GM12865 (cell line): ENCODE results near the gene CIITA.

ENCODE experiments used
- DNase-seq: peaks from one replicate; pipeline ENCODE4 v3.0.0; 2010; ENCODE audit warnings: low read depth
- H3K4me3 ChIP-seq: 2 replicates; pipeline ENCODE4 v1.5.1; 2011; ENCODE audit warnings: mild to moderate bottlenecking, low read depth, low read length, control low read depth
- CTCF ChIP-seq: IDR thresholded peaks from 2 replicates; pipeline ENCODE4 v1.5.1; 2011; ENCODE audit warnings: low read length, control low read depth, low read depth, inconsistent platforms; ENCODE audit not compliant: insufficient read depth; ENCODE audit errors: missing control alignments

Gene CIITA

GRCh38 chr16:10865991-10866966 is 10.7 kb upstream of the CIITA start:
- H3K4me3 ChIP-seq, result no peak overlapping the region
- DNase-seq, result no peak
- no peak for TF ChIP-seq CTCF

- H3K4me3 ChIP-seq, result no peak overlapping the region
- TF ChIP-seq CTCF, result no peak
- peak; percentile 20 for DNase-seq
These were observed 9.8 kb upstream of the CIITA start for GRCh38 chr16:10867199-10867598.

- no peak for DNase-seq
- TF ChIP-seq CTCF, result no peak
- no peak overlapping the region for H3K4me3 ChIP-seq
These were observed 8.9 kb upstream of the CIITA start for GRCh38 chr16:10868104-10868595.

GRCh38 chr16:10868596-10869469 is 8.2 kb upstream of the CIITA start:
- peak; percentile 79 for DNase-seq
- H3K4me3 ChIP-seq, result peak overlapping the region; percentile 16
- TF ChIP-seq CTCF, result no peak

GRCh38 chr16:10870137-10870776 is 6.7 kb upstream of the CIITA start:
- peak; percentile 86 for DNase-seq
- H3K4me3 ChIP-seq, result no peak overlapping the region
- no peak for TF ChIP-seq CTCF

GRCh38 chr16:10870808-10871156 is 6.2 kb upstream of the CIITA start:
- no peak overlapping the region for H3K4me3 ChIP-seq
- TF ChIP-seq CTCF, result no peak
- DNase-seq, result no peak
